Pancreas (tissue), 10 donors: ENCODE measurements around the gene ODF2. TPM values are rescaled to one million over a fixed set of nuclear protein-coding genes. Genes with fewer than 3 reads are reported as not detected.
"Not testable (repeated sequence)": the region's sequence is repeated elsewhere in the genome, so short reads cannot be mapped to it uniquely, and the experiment has no call there.

Experiments used
- ATAC-seq, 4 donors: fragments of 200-7000 bp; cut with Tn5 transposase; one replicate each; pipeline versions ENCODE4 v1.8.0 to v1.9.1; 2020; ENCODE audit warnings: mild to moderate bottlenecking in 4 of 4, moderate library complexity in 4 of 4
- DNase-seq, 6 donors: peaks; one replicate each; pipeline ENCODE4 v3.0.0-alpha.2; 2020
- FAIRE-seq: peaks from 2 replicates; lab custom pipeline; 2012; peaks lifted over from hg19 to GRCh38; lab: Jason Lieb, UNC
- H3K27ac ChIP-seq, 4 donors: fragments of 200-600 bp; sonication (generic); 1 replicate in 3 of 4; 2 replicates in 1 of 4; pipeline versions ENCODE4 v1.5.0 to v1.8.0; 2020
- H3K27me3 ChIP-seq, 4 donors: fragments of 200-600 bp; one replicate each; pipeline ENCODE4 v1.8.0; 2021
- H3K36me3 ChIP-seq, 3 donors: fragments of 200-600 bp; sonication (generic) in 1 of 3; one replicate each; pipeline versions ENCODE4 v1.5.0 to v1.8.0; 2020 to 2021
- H3K4me1 ChIP-seq, 3 donors: fragments of 200-600 bp; one replicate each; pipeline ENCODE4 v1.8.0; 2021
- H3K4me3 ChIP-seq, 4 donors: fragments of 200-600 bp; sonication (generic) in 2 of 4; one replicate each; pipeline versions ENCODE4 v1.5.0 to v1.8.0; 2020 to 2021
- H3K9me3 ChIP-seq, 4 donors: fragments of 200-600 bp; one replicate each; pipeline ENCODE4 v1.8.0; 2021
- WGBS, 2 donors: extraction: QIAGEN DNeasy Blood & Tissue Kit; methylation state at CpG; one replicate each; pipeline ENCODE4 v1.1.7; 2013; 5-methylcytosine and 5-hydroxymethylcytosine counted together
- intact Hi-C, 3 donors: fragments of 100-400 bp; cut with DNase I; formaldehyde crosslinking; loops; one replicate each; pipeline versions ENCODE4 v1.11.1 to v1.14.2; 2022
- polyA plus RNA-seq, 2 donors: library from polyadenylated mRNA; stranded (reverse); fragments of 200-250 nt; gene quantifications; one replicate each; pipeline ENCODE4 v1.2.3, GENCODE V29; 2013
- total RNA-seq, 6 donors: library from RNA; stranded (reverse); fragmentation: NEBNext Ultra II Directional in 4 of 6; extraction: Animal tissue kit (Norgen Biotek cat#: 25700) in 4 of 6; gene quantifications; one replicate each; pipeline versions ENCODE4 v1.2.1 to v1.2.4, GENCODE V29; 2021 to 2023
- TF ChIP-seq, protein P1 (sequence below), 4 donors: fragments of 200-600 bp; sonication (generic) in 3 of 4; IDR thresholded peaks; one replicate each; pipeline versions ENCODE4 v1.5.0 to v1.8.0; 2021; ENCODE audit warnings: antibody characterized with exemption in 4 of 4
- donor health status: healthy with polysubstance abuse.
- donor health status: DM: no; HTN: no; CAD: no; lungs with moderate emphysema.
- donor health status: DM: no; HTN: no; CAD: no.
- donor health status: control.
- donor health status: control.
- donor health status: Bipolar disorder and iron deficiency.
- donor health status: DM: yes; HTN: yes; CAD: no.
- donor health status: DM: no; HTN: no; CAD: no.
- donor health status: DM: no; HTN: no; CAD: no.
- donor health status: DM: yes; HTN: yes; CAD: no.

Gene ODF2
- total and polyA plus RNA-seq, 8 donors, result 8.0 to 15.0 (median 9.8) TPM

DNA sequence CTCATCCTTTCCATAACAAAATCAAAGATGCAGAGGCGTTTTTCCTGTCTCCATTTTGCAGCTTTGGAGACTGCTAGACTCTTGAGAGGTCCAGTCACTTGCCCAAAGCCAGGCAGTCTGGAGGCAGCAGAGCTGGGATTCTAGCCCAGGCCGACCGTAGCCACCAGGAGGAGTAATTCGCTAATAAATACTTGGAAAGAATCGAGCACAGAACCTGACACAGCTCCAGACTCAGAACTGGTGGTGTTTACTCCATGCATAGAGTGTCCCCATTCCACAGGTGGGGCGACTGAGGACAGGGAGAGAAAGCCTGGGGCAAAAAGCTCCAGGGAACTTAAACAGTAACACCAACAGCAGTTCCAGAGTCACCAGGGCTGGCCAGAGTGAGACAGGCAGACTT lies 45.8 kb upstream of the ODF2 start:
- 26 to 29% methylated on average over 6 of the region's 6 CpGs for WGBS, 2 donors
- FAIRE-seq (no peak), DNase-seq (no peak), ATAC-seq (no peak)
- Histone ChIP-seq H3K27me3 (no peaks in the 10 kb centered on the region), H3K9me3 (no peaks in the 10 kb centered on the region), H3K4me3 (no peak overlapping the region), H3K36me3 (no peaks in the 10 kb centered on the region), H3K27ac (no peak overlapping the region), H3K4me1 (no peaks in the 10 kb centered on the region)
- TF ChIP-seq, protein P1, sequence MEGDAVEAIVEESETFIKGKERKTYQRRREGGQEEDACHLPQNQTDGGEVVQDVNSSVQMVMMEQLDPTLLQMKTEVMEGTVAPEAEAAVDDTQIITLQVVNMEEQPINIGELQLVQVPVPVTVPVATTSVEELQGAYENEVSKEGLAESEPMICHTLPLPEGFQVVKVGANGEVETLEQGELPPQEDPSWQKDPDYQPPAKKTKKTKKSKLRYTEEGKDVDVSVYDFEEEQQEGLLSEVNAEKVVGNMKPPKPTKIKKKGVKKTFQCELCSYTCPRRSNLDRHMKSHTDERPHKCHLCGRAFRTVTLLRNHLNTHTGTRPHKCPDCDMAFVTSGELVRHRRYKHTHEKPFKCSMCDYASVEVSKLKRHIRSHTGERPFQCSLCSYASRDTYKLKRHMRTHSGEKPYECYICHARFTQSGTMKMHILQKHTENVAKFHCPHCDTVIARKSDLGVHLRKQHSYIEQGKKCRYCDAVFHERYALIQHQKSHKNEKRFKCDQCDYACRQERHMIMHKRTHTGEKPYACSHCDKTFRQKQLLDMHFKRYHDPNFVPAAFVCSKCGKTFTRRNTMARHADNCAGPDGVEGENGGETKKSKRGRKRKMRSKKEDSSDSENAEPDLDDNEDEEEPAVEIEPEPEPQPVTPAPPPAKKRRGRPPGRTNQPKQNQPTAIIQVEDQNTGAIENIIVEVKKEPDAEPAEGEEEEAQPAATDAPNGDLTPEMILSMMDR (IDR thresholded peaks at IDR 0.05), result no peak
- intact Hi-C loops, result no loop called here

- no peak for ATAC-seq
- no peak for FAIRE-seq
- no peaks in the 10 kb centered on the region for H3K4me1 ChIP-seq
- no peaks in the 10 kb centered on the region for H3K9me3 ChIP-seq
- H3K36me3 ChIP-seq, result no peaks in the 10 kb centered on the region
- WGBS, 2 donors, result 46 to 51% methylated on average over 11 of the region's 11 CpGs
- intact Hi-C loops, result no loop called here
- TF ChIP-seq, protein P1 (IDR thresholded peaks at IDR 0.05), result no peak
- H3K27ac ChIP-seq, result no peak overlapping the region
- DNase-seq, result no peak
- no peaks in the 10 kb centered on the region for H3K27me3 ChIP-seq
- H3K4me3 ChIP-seq, result no peak overlapping the region
Observed at GRCh38 chr9:128411364-128412119, 44.3 kb upstream of the ODF2 start.

GRCh38 chr9:128412120-128412790 lies 43.6 kb upstream of the ODF2 start:
- Histone ChIP-seq H3K27ac (no peak overlapping the region), H3K4me1 (no peaks in the 10 kb centered on the region), H3K36me3 (no peaks in the 10 kb centered on the region), H3K27me3 (no peaks in the 10 kb centered on the region), H3K9me3 (no peaks in the 10 kb centered on the region), H3K4me3 (no peak overlapping the region)
- intact Hi-C loops, result no loop called here
- TF ChIP-seq, protein P1 (IDR thresholded peaks at IDR 0.05), result no peak
- ATAC-seq (peak in 3 of 4 donors; percentile 44 to 60 (median 58)), FAIRE-seq (no peak), DNase-seq (peak in 2 of 6 donors; percentile 48 to 70)
- WGBS, 2 donors, result 10 to 11% methylated on average over 13 of the region's 13 CpGs

- WGBS, 2 donors, result 65 to 82% methylated on average over 13 of the region's 13 CpGs
- intact Hi-C loops, H3K27ac ChIP-seq: not testable (repeated sequence)
Observed at GRCh38 chr9:128413728-128414127, 42.1 kb upstream of the ODF2 start.

GRCh38 chr9:128414461-128414860 lies 41.3 kb upstream of the ODF2 start:
- Histone ChIP-seq H3K4me3 (no peak overlapping the region), H3K27ac (no peak overlapping the region), H3K36me3 (no peaks in the 10 kb centered on the region), H3K4me1 (peaks cover 4 to 6% (median 5%) of the 10 kb centered on the region in 3 donors), H3K27me3 (no peaks in the 10 kb centered on the region), H3K9me3 (no peaks in the 10 kb centered on the region)
- no peak for ATAC-seq
- intact Hi-C loops, result no loop called here
- TF ChIP-seq, protein P1 (IDR thresholded peaks at IDR 0.05), result no peak
- WGBS, 2 donors, result 43 to 57% methylated on average over 3 of the region's 3 CpGs
- FAIRE-seq, result no peak
- DNase-seq, result no peak

More at GRCh38 chr9:128413728-128414127, 42.1 kb upstream of the ODF2 start:
- H3K4me3 ChIP-seq, H3K27me3 ChIP-seq, H3K4me1 ChIP-seq, FAIRE-seq, DNase-seq, ATAC-seq, H3K9me3 ChIP-seq, H3K36me3 ChIP-seq: not testable (repeated sequence)
